A549 (cell line): ENCODE results near the gene IAPP. TPM values are rescaled to one million over a fixed set of nuclear protein-coding genes. Genes with fewer than 3 reads are reported as not detected.
A peak's percentile ranks its signal among the peaks of the same experiment; 100 is the strongest.
"Not testable (repeated sequence)": the region's sequence is repeated elsewhere in the genome, so short reads cannot be mapped to it uniquely, and the experiment has no call there.

ENCODE experiments used
- ATAC-seq, 2 experiments: fragments of 200-7000 bp in 1 of 2; fragments of >200 bp in 1 of 2; cut with Nextera tagmentation in 1 of 2; cut with Tn5 transposase in 1 of 2; 3 replicates each; pipeline versions ENCODE4 v1.8.0 to v1.9.1; 2018 to 2020; ENCODE audit warnings: mild to moderate bottlenecking in 1 of 2, moderate library complexity in 1 of 2
- CTCF ChIA-PET: fragments of 300-600 bp; sonication (Branson Sonifier 250); formaldehyde crosslinking; extraction: SDS; loops from one replicate; lab custom pipeline; 2021; ENCODE audit warnings: antibody characterized with exemption, inconsistent platforms; lab: Yijun Ruan, JAX
- POLR2A ChIA-PET: fragments of 350-600 bp; formaldehyde crosslinking; extraction: SDS; loops from one replicate; lab custom pipeline; 2021; ENCODE audit warnings: antibody characterized with exemption, inconsistent platforms; lab: Yijun Ruan, JAX
- DNase-seq, 2 experiments: peaks; one replicate each; pipeline versions ENCODE4 v3.0.0 to v3.0.0-alpha.2; 2011 to 2016; ENCODE audit warnings: low read depth in 1 of 2, low spot score in 1 of 2
- FAIRE-seq: peaks from 2 replicates; lab custom pipeline; 2011; peaks lifted over from hg19 to GRCh38; lab: Jason Lieb, UNC
- H3K27ac ChIP-seq, 2 experiments: fragments of >200 bp; sonication (Bioruptor Twin); formaldehyde crosslinking; 3 replicates each; pipeline ENCODE4 v1.5.1; 2016 to 2017
- H3K4me1 ChIP-seq: fragments of >200 bp; sonication (Bioruptor Twin); formaldehyde crosslinking; 3 replicates; pipeline ENCODE4 v1.6.1; 2016
- H3K4me2 ChIP-seq: fragments of >200 bp; sonication (Bioruptor Twin); formaldehyde crosslinking; 3 replicates; pipeline ENCODE4 v1.6.1; 2016
- H3K4me3 ChIP-seq: fragments of >200 bp; sonication (Bioruptor Twin); formaldehyde crosslinking; 3 replicates; pipeline ENCODE4 v1.5.1; 2016
- H3K9me3 ChIP-seq: fragments of >200 bp; sonication (Bioruptor Twin); formaldehyde crosslinking; 3 replicates; pipeline ENCODE4 v1.6.1; 2016
- CBX2 ChIP-seq: fragments of 200-600 bp; sonication (generic); IDR thresholded peaks from 2 replicates; pipeline ENCODE4 v1.6.1; 2016; ENCODE audit warnings: low read depth, mild to moderate bottlenecking, borderline replicate concordance
- CBX8 ChIP-seq: fragments of 200-600 bp; sonication (generic); IDR thresholded peaks from 2 replicates; pipeline ENCODE4 v1.6.1; 2016
- CEBPB ChIP-seq, 2 experiments: fragments of >200 bp in 1 of 2; sonication (Bioruptor Twin) in 1 of 2; formaldehyde crosslinking in 1 of 2; IDR thresholded peaks; 2 replicates each; pipeline ENCODE4 v1.6.1; 2012 to 2016
- CHD2 ChIP-seq: fragments of 150-350 bp; IDR thresholded peaks from 2 replicates; pipeline ENCODE4 v1.6.1; 2014; ENCODE audit warnings: low read length; ENCODE audit not compliant: partially characterized antibody
- CHD4 ChIP-seq: fragments of 200-600 bp; sonication (generic); IDR thresholded peaks from 2 replicates; pipeline ENCODE4 v1.6.1; 2016; ENCODE audit warnings: antibody characterized with exemption, mild to moderate bottlenecking, borderline replicate concordance
- EHMT2 ChIP-seq: fragments of 200-600 bp; sonication (generic); IDR thresholded peaks from 2 replicates; pipeline ENCODE4 v1.6.1; 2016; ENCODE audit warnings: antibody characterized with exemption, low read depth, mild to moderate bottlenecking, moderate library complexity
- ESRRA ChIP-seq: fragments of 150-350 bp; IDR thresholded peaks from 2 replicates; pipeline ENCODE4 v1.6.1; 2014; ENCODE audit warnings: mild to moderate bottlenecking, low read length, borderline replicate concordance
- FOSL2 ChIP-seq, 2 experiments: fragments of 450-650 bp in 1 of 2; fragments of >200 bp in 1 of 2; sonication (Bioruptor Twin) in 1 of 2; formaldehyde crosslinking; IDR thresholded peaks; 2 replicates each; pipeline versions ENCODE4 v1.5.0 to v1.6.1; 2016 to 2020; ENCODE audit warnings: mild to moderate bottlenecking in 1 of 2, moderate library complexity in 1 of 2
- HDAC2 ChIP-seq: fragments of 200-600 bp; sonication (generic); IDR thresholded peaks from 2 replicates; pipeline ENCODE4 v1.6.1; 2016
- HEYL ChIP-seq: fragments of 250-450 bp; sonication (Bioruptor Pico); IDR thresholded peaks from 2 replicates; pipeline ENCODE4 v1.8.0; 2021; ENCODE audit warnings: mild to moderate bottlenecking, moderate library complexity
- HOXB5 ChIP-seq: fragments of 250-450 bp; sonication (Bioruptor Pico); IDR thresholded peaks from 2 replicates; pipeline ENCODE4 v1.5.0; 2020; ENCODE audit warnings: mild to moderate bottlenecking, moderate library complexity
- JUNB ChIP-seq: fragments of >200 bp; sonication (Bioruptor Twin); formaldehyde crosslinking; IDR thresholded peaks from 2 replicates; pipeline ENCODE4 v1.6.1; 2016
- KDM5A ChIP-seq: fragments of 200-600 bp; sonication (generic); IDR thresholded peaks from 2 replicates; pipeline ENCODE4 v1.6.1; 2016; ENCODE audit warnings: antibody characterized with exemption, mild to moderate bottlenecking
- MYC ChIP-seq: IDR thresholded peaks from 2 replicates; pipeline ENCODE4 v1.6.1; 2012; ENCODE audit warnings: mild to moderate bottlenecking, inconsistent platforms, low read length, improper control_type of control experiment, borderline replicate concordance
- NFE2L2 ChIP-seq: fragments of 150-350 bp; conservative IDR thresholded peaks from 2 replicates; pipeline ENCODE4 v1.6.1; 2014; ENCODE audit warnings: low read length
- POLR2A ChIP-seq: IDR thresholded peaks from 2 replicates; pipeline ENCODE4 v1.6.1; 2012; ENCODE audit warnings: mild to moderate bottlenecking, low read length
- RCOR1 ChIP-seq: fragments of 150-350 bp; IDR thresholded peaks from 2 replicates; pipeline ENCODE4 v1.6.1; 2014; ENCODE audit warnings: antibody characterized with exemption, low read length, low read depth
- RFX5 ChIP-seq: fragments of 450-650 bp; IDR thresholded peaks from 2 replicates; pipeline ENCODE4 v1.7.1; 2014; ENCODE audit warnings: antibody characterized with exemption, mild to moderate bottlenecking, moderate library complexity
- SMC3 ChIP-seq: fragments of >200 bp; sonication (Bioruptor Twin); formaldehyde crosslinking; IDR thresholded peaks from 3 replicates; pipeline ENCODE4 v1.6.1; 2018; ENCODE audit warnings: inconsistent platforms
- TP53 ChIP-seq: fragments of 250-450 bp; sonication (Bioruptor Pico); IDR thresholded peaks from 2 replicates; pipeline ENCODE4 v1.5.0; 2021; ENCODE audit warnings: mild to moderate bottlenecking, moderate library complexity
- ZC3H11A ChIP-seq: fragments of 450-650 bp; IDR thresholded peaks from 2 replicates; pipeline ENCODE4 v1.6.1; 2014; ENCODE audit warnings: antibody characterized with exemption, mild to moderate bottlenecking
- ZSCAN20 ChIP-seq: fragments of 250-450 bp; sonication (Bioruptor Pico); IDR thresholded peaks from 2 replicates; pipeline ENCODE4 v1.8.0; 2022; ENCODE audit warnings: mild to moderate bottlenecking, moderate library complexity
- WGBS: methylation state at CpG from one replicate; pipeline ENCODE4 v1.1.6; 2017; ENCODE audit errors: missing lambda C conversion rate; 5-methylcytosine and 5-hydroxymethylcytosine counted together
- polyA plus RNA-seq, 4 experiments: library from polyadenylated mRNA; depleted of rRNA in 3 of 4; stranded (reverse); fragments of >200 nt; fragmentation: RNase III in 1 of 4; extraction: RNeasy Plus Mini Kit Qiagen cat#74134 plus additional on column Dnase treatment in 1 of 4; gene quantifications; 2 replicates in 3 of 4; 3 replicates in 1 of 4; pipeline ENCODE4 v1.2.3, GENCODE V29; 2011 to 2017
- TF ChIP-seq, protein P1 (sequence below): fragments of >200 bp; sonication (Bioruptor Twin); formaldehyde crosslinking; IDR thresholded peaks from 2 replicates; pipeline ENCODE4 v1.6.1; 2016
- TF ChIP-seq, protein P2 (sequence below): fragments of 250-450 bp; sonication (Bioruptor Pico); IDR thresholded peaks from 2 replicates; pipeline ENCODE4 v1.5.0; 2021; ENCODE audit warnings: mild to moderate bottlenecking, moderate library complexity, borderline replicate concordance
- TF ChIP-seq, protein P3 (sequence below): IDR thresholded peaks from 2 replicates; pipeline ENCODE4 v1.6.1; 2012; ENCODE audit warnings: low read depth, borderline replicate concordance
- TF ChIP-seq, protein P4 (sequence below): fragments of 450-650 bp; IDR thresholded peaks from 2 replicates; pipeline ENCODE4 v1.6.1; 2014; ENCODE audit warnings: antibody characterized with exemption
- TF ChIP-seq, protein P5 (sequence below): IDR thresholded peaks from 2 replicates; pipeline ENCODE4 v1.6.1; 2012

IAPP gene
- polyA plus RNA-seq, 2 of the 4 experiments (the other 2 are of a cell fraction): 0.09 TPM; not detected in 1

DNA sequence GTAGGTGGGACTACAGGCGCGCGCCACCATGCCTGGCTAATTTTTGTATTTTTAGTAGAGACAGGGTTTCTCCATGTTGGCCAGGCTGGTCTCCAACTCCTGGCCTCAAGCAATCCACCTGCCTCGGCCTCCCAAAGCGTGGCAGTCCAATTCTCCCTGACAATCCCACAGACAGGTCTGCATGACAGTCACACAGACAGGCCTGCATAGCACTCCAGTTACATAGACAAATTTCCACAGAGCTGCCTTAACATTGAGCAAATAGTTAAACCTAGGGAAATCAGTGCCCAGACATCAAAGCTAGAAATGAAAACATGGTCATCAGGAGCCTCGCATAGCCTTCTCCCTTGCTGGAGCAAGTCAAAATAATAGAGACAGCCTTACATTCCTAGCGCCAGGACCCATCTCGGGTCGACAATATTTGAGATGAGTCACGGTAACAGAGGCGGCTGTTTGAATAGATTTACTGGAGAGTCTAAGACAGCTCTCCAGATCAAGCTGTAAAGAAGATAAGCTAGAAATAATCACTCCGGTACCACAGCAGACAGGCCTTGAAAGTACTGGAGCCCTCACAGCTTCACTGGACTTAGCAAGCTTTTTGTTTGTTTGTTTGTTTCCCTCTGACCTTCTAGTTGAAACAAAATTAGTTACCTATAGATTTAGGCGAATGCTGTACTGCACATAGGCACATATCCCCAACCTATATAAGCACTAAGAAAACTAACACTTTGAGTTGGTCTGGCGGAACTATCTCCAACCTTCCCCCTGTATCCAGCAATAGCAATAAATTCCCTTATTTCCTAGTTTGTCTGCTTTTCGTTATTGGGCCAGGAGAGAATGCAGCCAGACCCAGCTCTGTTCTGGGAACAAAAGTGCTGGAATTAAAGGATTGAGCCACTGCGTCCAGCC, 40.9 kb downstream of the IAPP start:
- peak overlapping the region; percentile 65 for H3K4me2 ChIP-seq
- ChIA-PET CTCF (no interaction called here), POLR2A (no interaction called here)
- ATAC-seq: peak; percentile 89 to 96
- peak overlapping the region; percentile 33 to 76 for H3K27ac ChIP-seq
- TF ChIP-seq EHMT2: no peak
- no peak for TF ChIP-seq MYC
- TF ChIP-seq JUNB: 0 out of 2 replicates have a peak, but pooled peaks have one; percentile 22
- no peak for TF ChIP-seq RCOR1
- no peak for TF ChIP-seq FOSL2 (IDR thresholded peaks at IDR 0.05)
- TF ChIP-seq FOSL2 (CRISPR knock-in tag; IDR thresholded peaks at IDR 0.05): peak; percentile 54; the same call in 1 of the 2 replicates
- TF ChIP-seq ZC3H11A: no peak
- TF ChIP-seq, protein P1, sequence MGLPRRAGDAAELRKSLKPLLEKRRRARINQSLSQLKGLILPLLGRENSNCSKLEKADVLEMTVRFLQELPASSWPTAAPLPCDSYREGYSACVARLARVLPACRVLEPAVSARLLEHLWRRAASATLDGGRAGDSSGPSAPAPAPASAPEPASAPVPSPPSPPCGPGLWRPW: no peak
- no peak for TF ChIP-seq TP53
- no peak for TF ChIP-seq CHD4
- TF ChIP-seq CEBPB (IDR thresholded peaks at IDR 0.05): no peak
- no peak for TF ChIP-seq POLR2A
- TF ChIP-seq ZSCAN20 (CRISPR knock-in tag): no peak
- TF ChIP-seq CHD2: no peak
- no peak for TF ChIP-seq RFX5
- H3K4me1 ChIP-seq: peaks cover 17% of the 10 kb centered on the region; the same call in 2 of the 3 replicates
- 49% methylated on average over 16 of the region's 16 CpGs for WGBS
- peak; percentile 24 to 42 for DNase-seq
- no peak overlapping the region for H3K4me3 ChIP-seq
- no peaks in the 10 kb centered on the region for H3K9me3 ChIP-seq
- no peak for FAIRE-seq

DNA sequence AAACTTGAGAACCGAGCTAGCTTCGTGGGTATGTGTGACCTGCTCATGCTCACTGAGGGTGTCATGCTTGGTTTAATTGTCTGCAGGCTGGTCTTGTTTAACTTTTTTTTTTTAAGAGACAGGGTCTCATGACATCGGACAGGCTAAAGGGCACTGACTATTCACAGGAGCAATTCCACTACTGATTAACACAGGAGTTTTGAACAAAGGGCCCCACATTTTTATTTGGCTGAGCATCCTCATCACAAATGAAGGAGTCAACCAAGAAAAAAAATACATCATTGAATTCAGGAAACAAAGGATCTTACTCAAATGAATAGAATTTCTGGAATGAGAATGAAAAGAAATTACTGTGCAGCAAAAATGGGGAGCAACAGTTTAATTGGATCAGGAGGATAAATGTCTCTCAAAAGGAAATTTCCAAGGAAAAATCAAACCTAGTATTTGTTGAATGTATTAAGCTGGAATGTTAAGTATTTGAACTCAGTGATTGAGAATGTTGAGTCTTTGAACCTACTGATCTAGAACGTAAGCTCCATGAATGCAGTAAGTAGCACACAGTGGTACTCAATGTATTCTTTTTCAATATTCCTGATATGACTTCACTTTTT, 43.9 kb downstream of the IAPP start:
- peak in 1 of 2 experiments; percentile 23 for DNase-seq
- WGBS: 29% methylated on average over 4 of the region's 4 CpGs
- peaks cover 17% of the 10 kb centered on the region; the same call in 2 of the 3 replicates for H3K4me1 ChIP-seq
- H3K4me3 ChIP-seq: no peak overlapping the region
- peak in 1 of 2 experiments; percentile 56; a peak in 4 of 6 replicates for ATAC-seq
- H3K4me2 ChIP-seq: peak overlapping the region; percentile 32; the same call in 2 of the 3 replicates
- H3K27ac ChIP-seq: peak overlapping the region in 1 of 2 experiments; percentile 14; a peak in 2 of 6 replicates
- no peak for FAIRE-seq
- H3K9me3 ChIP-seq: no peaks in the 10 kb centered on the region
- TF ChIP-seq SMC3 (no peak), ESRRA (no peak), EHMT2 (no peak), HEYL (no peak), RCOR1 (no peak), CHD2 (no peak), CBX2 (no peak), MYC (no peak), KDM5A (no peak), HOXB5 (CRISPR knock-in tag) (no peak), CBX8 (no peak), HDAC2 (no peak), CHD4 (no peak), NFE2L2 (no peak)
- TF ChIP-seq, protein P2, sequence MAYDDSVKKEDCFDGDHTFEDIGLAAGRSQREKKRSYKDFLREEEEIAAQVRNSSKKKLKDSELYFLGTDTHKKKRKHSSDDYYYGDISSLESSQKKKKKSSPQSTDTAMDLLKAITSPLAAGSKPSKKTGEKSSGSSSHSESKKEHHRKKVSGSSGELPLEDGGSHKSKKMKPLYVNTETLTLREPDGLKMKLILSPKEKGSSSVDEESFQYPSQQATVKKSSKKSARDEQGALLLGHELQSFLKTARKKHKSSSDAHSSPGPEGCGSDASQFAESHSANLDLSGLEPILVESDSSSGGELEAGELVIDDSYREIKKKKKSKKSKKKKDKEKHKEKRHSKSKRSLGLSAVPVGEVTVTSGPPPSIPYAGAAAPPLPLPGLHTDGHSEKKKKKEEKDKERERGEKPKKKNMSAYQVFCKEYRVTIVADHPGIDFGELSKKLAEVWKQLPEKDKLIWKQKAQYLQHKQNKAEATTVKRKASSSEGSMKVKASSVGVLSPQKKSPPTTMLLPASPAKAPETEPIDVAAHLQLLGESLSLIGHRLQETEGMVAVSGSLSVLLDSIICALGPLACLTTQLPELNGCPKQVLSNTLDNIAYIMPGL (CRISPR knock-in tag): no peak
- TF ChIP-seq, protein P3, sequence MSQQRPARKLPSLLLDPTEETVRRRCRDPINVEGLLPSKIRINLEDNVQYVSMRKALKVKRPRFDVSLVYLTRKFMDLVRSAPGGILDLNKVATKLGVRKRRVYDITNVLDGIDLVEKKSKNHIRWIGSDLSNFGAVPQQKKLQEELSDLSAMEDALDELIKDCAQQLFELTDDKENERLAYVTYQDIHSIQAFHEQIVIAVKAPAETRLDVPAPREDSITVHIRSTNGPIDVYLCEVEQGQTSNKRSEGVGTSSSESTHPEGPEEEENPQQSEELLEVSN: no peak
- TF ChIP-seq, protein P4, sequence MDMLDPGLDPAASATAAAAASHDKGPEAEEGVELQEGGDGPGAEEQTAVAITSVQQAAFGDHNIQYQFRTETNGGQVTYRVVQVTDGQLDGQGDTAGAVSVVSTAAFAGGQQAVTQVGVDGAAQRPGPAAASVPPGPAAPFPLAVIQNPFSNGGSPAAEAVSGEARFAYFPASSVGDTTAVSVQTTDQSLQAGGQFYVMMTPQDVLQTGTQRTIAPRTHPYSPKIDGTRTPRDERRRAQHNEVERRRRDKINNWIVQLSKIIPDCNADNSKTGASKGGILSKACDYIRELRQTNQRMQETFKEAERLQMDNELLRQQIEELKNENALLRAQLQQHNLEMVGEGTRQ: no peak
- TF ChIP-seq, protein P1: no peak
- TF ChIP-seq, protein P5, sequence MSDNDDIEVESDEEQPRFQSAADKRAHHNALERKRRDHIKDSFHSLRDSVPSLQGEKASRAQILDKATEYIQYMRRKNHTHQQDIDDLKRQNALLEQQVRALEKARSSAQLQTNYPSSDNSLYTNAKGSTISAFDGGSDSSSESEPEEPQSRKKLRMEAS: no peak
- ChIA-PET POLR2A (no interaction called here), CTCF (no interaction called here)

DNA sequence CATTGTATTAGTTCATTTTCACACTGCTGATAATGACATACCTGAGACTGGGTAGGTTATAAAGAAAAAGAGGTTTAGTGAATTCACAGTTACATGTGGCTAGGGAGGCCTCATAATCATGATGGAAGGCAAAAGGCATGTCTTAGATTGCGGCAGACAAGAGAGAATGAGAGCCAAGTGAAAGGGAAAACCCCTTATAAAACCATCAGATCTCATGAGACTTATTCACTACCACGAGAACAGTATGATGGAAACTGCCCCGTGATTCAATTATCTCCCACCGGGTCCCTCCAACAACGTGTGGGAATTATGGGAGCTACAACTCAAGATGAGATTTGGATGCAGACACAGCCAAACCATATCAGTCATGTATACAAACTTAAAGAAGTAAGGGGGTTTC, 45.7 kb downstream of the IAPP start:
- DNase-seq, CTCF ChIA-PET, H3K9me3 ChIP-seq, H3K4me2 ChIP-seq, FAIRE-seq, POLR2A ChIA-PET, ATAC-seq, H3K4me3 ChIP-seq, H3K27ac ChIP-seq: not testable (repeated sequence)
- WGBS: 76% methylated on average over 5 of the region's 5 CpGs
- peaks cover 17% of the 10 kb centered on the region; the same call in 2 of the 3 replicates for H3K4me1 ChIP-seq
